HG03469 (cell line): ENCODE measurements around the gene MARCOL.
"Not testable (repeated sequence)": the region's sequence is repeated elsewhere in the genome, so short reads cannot be mapped to it uniquely, and the experiment has no call there.

Experiments
- ATAC-seq: cut with Tn5 transposase; IDR thresholded peaks from one replicate; pipeline ENCODE4 v1.9.1; 2021; ENCODE audit warnings: mild to moderate bottlenecking, moderate library complexity, moderate number of reproducible peaks; ENCODE audit not compliant: unreplicated experiment

MARCOL gene

GRCh38 chr5:148261221-148261620 lies 22.9 kb downstream of the MARCOL start:
- ATAC-seq, result no peak

- no peak for ATAC-seq
These were observed 29.6 kb downstream of the MARCOL start for GRCh38 chr5:148267962-148268361.

GRCh38 chr5:148268566-148268965 lies 30.2 kb downstream of the MARCOL start, which contains the start of gene SPINK13:
Gene SPINK13, plus strand, starts transcription at chr5:148268794. Its CDS starts 1,279 bp downstream, at chr5:148270073.
- no peak for ATAC-seq

GRCh38 chr5:148275129-148275528 lies 36.8 kb downstream of the MARCOL start:
- ATAC-seq, result not testable (repeated sequence)

GRCh38 chr5:148280893-148281292 lies 42.6 kb downstream of the MARCOL start:
- not testable (repeated sequence) for ATAC-seq

GRCh38 chr5:148281336-148281735 lies 43.0 kb downstream of the MARCOL start:
- ATAC-seq, result not testable (repeated sequence)

- ATAC-seq, result no peak
These were observed 52.2 kb downstream of the MARCOL start for GRCh38 chr5:148290271-148291195.
